ENCODE measurements around the gene PCNT. TPM values are rescaled to one million over a fixed set of nuclear protein-coding genes. Genes with fewer than 3 reads are reported as not detected.
"Not testable (repeated sequence)": the region's sequence is repeated elsewhere in the genome, so short reads cannot be mapped to it uniquely, and the experiment has no call there.

The PCNT gene
- total RNA-seq, 1 experiment from 2014 or later: 39.6 TPM

- H2BK15ac ChIP-seq (ENCODE audit: low read depth, low read length): no peak overlapping the region
- no peak overlapping the region for H3K4ac ChIP-seq (ENCODE audit: low read depth, low read length)
- H3K23me2 ChIP-seq (ENCODE audit: insufficient read length, low read depth, low read length, poor library complexity, severe bottlenecking): no peaks in the 10 kb centered on the region
- no peak overlapping the region for H2AK5ac ChIP-seq (ENCODE audit: insufficient read length, low read length)
- no peak overlapping the region for H3K18ac ChIP-seq (ENCODE audit: insufficient read length, low read depth, low read length)
- no peak overlapping the region for H4K91ac ChIP-seq (ENCODE audit: insufficient read length, low read depth, low read length)
- H2BK12ac ChIP-seq (ENCODE audit: insufficient read length, low read depth, low read length): no peak overlapping the region
- H2BK20ac ChIP-seq (ENCODE audit: low read depth, low read length, poor library complexity, severe bottlenecking): no peak overlapping the region
- Mint-ChIP-seq H3K36me3 (ENCODE audit: insufficient read depth in 1 of 3, low read depth in 3 of 3) (peaks cover 15 to 59% (median 50%) of the 10 kb centered on the region in 3 experiments; a peak in 6 of 7 replicates), H3K27ac (no peak overlapping the region), H3K4me1 (no peaks in the 10 kb centered on the region), H3K4me3 (no peak overlapping the region), H3K27me3 (ENCODE audit: low read depth) (no peaks in the 10 kb centered on the region), H3K9me3 (no peaks in the 10 kb centered on the region)
- H3K4me2 ChIP-seq (ENCODE audit: insufficient read depth, insufficient read length, low read length): no peak overlapping the region
- no peak for TF ChIP-seq CTCF (conservative IDR thresholded peaks at IDR 0.05)
- H3K79me1 ChIP-seq (ENCODE audit: insufficient read depth, low read depth, low read length, poor library complexity, severe bottlenecking): no peaks in the 10 kb centered on the region
- H3K27me3 ChIP-seq (ENCODE audit: insufficient read depth, low read length): no peaks in the 10 kb centered on the region
- H3K27ac ChIP-seq (ENCODE audit: insufficient read length, low read depth, low read length): no peak overlapping the region
- H3K9me3 ChIP-seq (ENCODE audit: control insufficient read depth, low read depth, low read length): no peaks in the 10 kb centered on the region
- H3K4me1 ChIP-seq (ENCODE audit: insufficient read depth, low read length): no peaks in the 10 kb centered on the region
- no peak overlapping the region for H3K14ac ChIP-seq (ENCODE audit: insufficient read depth, low read length)
- no peak overlapping the region for H3K23ac ChIP-seq (ENCODE audit: insufficient read length, low read depth, low read length)
- no peak overlapping the region for H2BK5ac ChIP-seq (ENCODE audit: insufficient read length, low read length)
- H4K8ac ChIP-seq (replicated peaks; ENCODE audit: insufficient read length, low read depth, low read length): no peak overlapping the region
- H2AFZ ChIP-seq (ENCODE audit: low read length): no peak overlapping the region
- H2BK120ac ChIP-seq (ENCODE audit: low read depth, low read length, poor library complexity, severe bottlenecking): no peak overlapping the region
- no peak overlapping the region for H3K9ac ChIP-seq (ENCODE audit: extremely low read depth, insufficient read length, low read length)
- no peak overlapping the region for H3K56ac ChIP-seq (ENCODE audit: insufficient read length, low read depth, low read length)
- DNase-seq: no peak
- no peak overlapping the region for H3T11ph ChIP-seq (ENCODE audit: low read length)
- WGBS (ENCODE audit: extremely low coverage, insufficient read length, low lambda C conversion rate): no CpG with 5 or more reads among the region's 2 CpGs
- peaks cover 2% of the 10 kb centered on the region for H4K20me1 ChIP-seq (ENCODE audit: control insufficient read depth, insufficient read depth, insufficient read length)
- H3K79me2 ChIP-seq (ENCODE audit: insufficient read depth, low read length): no peaks in the 10 kb centered on the region
- no peak overlapping the region for H4K5ac ChIP-seq (ENCODE audit: insufficient read length, low read depth, low read length)
Observed at GRCh38 chr21:46308431-46308830, 15.5 kb upstream of the PCNT start.

DNA sequence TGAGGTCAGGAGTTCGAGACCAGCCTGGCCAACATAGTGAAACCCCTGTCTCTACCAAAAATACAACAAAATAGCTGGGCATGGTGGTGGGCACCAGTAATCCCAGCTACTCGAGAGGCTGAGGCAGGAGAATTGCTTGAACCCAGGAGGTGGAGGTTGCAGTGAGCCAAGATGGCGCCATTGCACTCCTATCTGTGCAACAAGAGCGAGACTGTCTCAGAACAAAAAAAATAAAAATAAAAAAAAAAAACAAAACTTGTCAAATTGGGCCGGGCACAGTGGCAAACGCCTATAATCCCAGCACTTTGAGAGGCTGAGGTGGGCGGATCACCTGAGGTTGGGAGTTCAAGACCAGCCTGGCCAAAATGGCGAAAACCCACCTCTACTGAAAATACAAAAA, 13.7 kb upstream of the PCNT start:
- DNase-seq; H2BK5ac ChIP-seq (ENCODE audit: insufficient read length, low read length); H2AK5ac ChIP-seq (ENCODE audit: insufficient read length, low read length); H3K4me3 Mint-ChIP-seq; H4K20me1 ChIP-seq (ENCODE audit: control insufficient read depth, insufficient read depth, insufficient read length); H3K9me3 Mint-ChIP-seq; H3T11ph ChIP-seq (ENCODE audit: low read length); H2AFZ ChIP-seq (ENCODE audit: low read length); H3K14ac ChIP-seq (ENCODE audit: insufficient read depth, low read length); H3K18ac ChIP-seq (ENCODE audit: insufficient read length, low read depth, low read length); H3K4me2 ChIP-seq (ENCODE audit: insufficient read depth, insufficient read length, low read length); H4K91ac ChIP-seq (ENCODE audit: insufficient read length, low read depth, low read length); H3K9ac ChIP-seq (ENCODE audit: extremely low read depth, insufficient read length, low read length); H3K27me3 Mint-ChIP-seq (ENCODE audit: low read depth); H2BK120ac ChIP-seq (ENCODE audit: low read depth, low read length, poor library complexity, severe bottlenecking); H4K5ac ChIP-seq (ENCODE audit: insufficient read length, low read depth, low read length); H3K56ac ChIP-seq (ENCODE audit: insufficient read length, low read depth, low read length); H3K27me3 ChIP-seq (ENCODE audit: insufficient read depth, low read length); H3K79me2 ChIP-seq (ENCODE audit: insufficient read depth, low read length); H3K23ac ChIP-seq (ENCODE audit: insufficient read length, low read depth, low read length); H3K4ac ChIP-seq (ENCODE audit: low read depth, low read length); H3K23me2 ChIP-seq (ENCODE audit: insufficient read length, low read depth, low read length, poor library complexity, severe bottlenecking); H3K9me3 ChIP-seq (ENCODE audit: control insufficient read depth, low read depth, low read length); H3K79me1 ChIP-seq (ENCODE audit: insufficient read depth, low read depth, low read length, poor library complexity, severe bottlenecking); H3K4me1 ChIP-seq (ENCODE audit: insufficient read depth, low read length); H3K4me1 Mint-ChIP-seq; H2BK20ac ChIP-seq (ENCODE audit: low read depth, low read length, poor library complexity, severe bottlenecking); H2BK15ac ChIP-seq (ENCODE audit: low read depth, low read length); H2BK12ac ChIP-seq (ENCODE audit: insufficient read length, low read depth, low read length); H4K8ac ChIP-seq (replicated peaks; ENCODE audit: insufficient read length, low read depth, low read length); H3K27ac Mint-ChIP-seq; H3K27ac ChIP-seq (ENCODE audit: insufficient read length, low read depth, low read length): not testable (repeated sequence)
- peaks cover 12 to 52% (median 48%) of the 10 kb centered on the region in 3 experiments; a peak in 6 of 7 replicates for H3K36me3 Mint-ChIP-seq (ENCODE audit: insufficient read depth in 1 of 3, low read depth in 3 of 3)
- no CpG with 5 or more reads among the region's 8 CpGs for WGBS (ENCODE audit: extremely low coverage, insufficient read length, low lambda C conversion rate)

All from H9 (cell line).